BJ (cell line): Measurements from ENCODE around the gene CDCA4. TPM values are rescaled to one million over a fixed set of nuclear protein-coding genes. Genes with fewer than 3 reads are reported as not detected.

Source experiments
- CTCF ChIA-PET: fragments of 350-600 bp; formaldehyde crosslinking; extraction: SDS; loops from one replicate; lab custom pipeline; 2021; ENCODE audit warnings: antibody characterized with exemption, inconsistent platforms; lab: Yijun Ruan, JAX
- POLR2A ChIA-PET: fragments of 300-600 bp; sonication (Branson Sonifier 250); formaldehyde crosslinking; extraction: SDS; loops from one replicate; lab custom pipeline; 2021; ENCODE audit warnings: antibody characterized with exemption; lab: Charles Lee
- DNase-seq: peaks from one replicate; pipeline ENCODE4 v3.0.0-alpha.2; 2011; ENCODE audit warnings: low read depth
- H3K27me3 ChIP-seq: 2 replicates; pipeline ENCODE4 v1.6.0; 2011; ENCODE audit warnings: low read length; ENCODE audit not compliant: control insufficient read depth, insufficient read depth
- H3K36me3 ChIP-seq: 2 replicates; pipeline ENCODE4 v1.5.1; 2011; ENCODE audit warnings: low read length; ENCODE audit not compliant: control insufficient read depth, insufficient read depth
- H3K4me3 ChIP-seq: 2 replicates; pipeline ENCODE4 v1.5.1; 2011; ENCODE audit warnings: low read depth, mild to moderate bottlenecking, control low read depth, low read length
- CTCF ChIP-seq: IDR thresholded peaks from 2 replicates; pipeline ENCODE4 v1.5.1; 2011; ENCODE audit warnings: low read depth, mild to moderate bottlenecking, control low read depth, inconsistent platforms, low read length, moderate library complexity; ENCODE audit not compliant: insufficient read depth
- polyA plus RNA-seq: library from polyadenylated mRNA; depleted of rRNA; stranded (reverse); fragments of >200 nt; gene quantifications from 2 replicates; pipeline ENCODE4 v1.2.3, GENCODE V29; 2011

CDCA4 gene
- polyA plus RNA-seq, 1 experiment = 16.6 TPM

DNA sequence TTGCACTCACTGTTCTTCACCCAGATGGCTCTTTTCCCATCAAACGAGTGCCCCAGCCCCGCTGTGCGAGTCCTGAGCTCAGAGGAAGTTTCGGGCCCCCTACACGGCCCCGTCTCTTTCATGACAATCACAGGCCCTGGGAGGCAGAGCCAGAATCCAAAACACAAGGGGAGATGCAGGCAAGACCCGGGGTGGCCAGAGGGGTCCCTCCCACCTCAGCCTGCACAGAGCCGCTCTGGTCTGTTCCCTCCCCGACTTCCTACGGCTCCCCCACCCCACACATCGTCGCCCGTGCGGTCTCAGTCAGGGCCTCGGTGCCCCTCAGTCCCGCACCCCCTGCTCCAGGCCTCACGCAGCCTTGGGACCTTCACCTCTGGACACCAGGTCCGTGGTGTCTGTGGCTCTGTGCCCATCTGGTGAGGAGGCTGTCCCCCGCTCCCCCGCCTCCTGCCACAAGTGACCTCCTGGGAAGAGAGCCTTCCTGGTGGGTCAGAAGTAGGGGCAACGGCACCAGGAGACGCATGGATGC lies 35.5 kb upstream of the CDCA4 start:
- ChIA-PET POLR2A (no interaction called here), CTCF (interaction anchor here (2.3 kb wide), 1 partner anchor 10 kb away, joined by 8 read pairs; no protein-coding TSS in a partner anchor)
- Histone ChIP-seq H3K4me3 (no peak overlapping the region), H3K27me3 (peaks cover 1% of the 10 kb centered on the region), H3K36me3 (no peaks in the 10 kb centered on the region)
- DNase-seq = no peak
- TF ChIP-seq CTCF = no peak

DNA sequence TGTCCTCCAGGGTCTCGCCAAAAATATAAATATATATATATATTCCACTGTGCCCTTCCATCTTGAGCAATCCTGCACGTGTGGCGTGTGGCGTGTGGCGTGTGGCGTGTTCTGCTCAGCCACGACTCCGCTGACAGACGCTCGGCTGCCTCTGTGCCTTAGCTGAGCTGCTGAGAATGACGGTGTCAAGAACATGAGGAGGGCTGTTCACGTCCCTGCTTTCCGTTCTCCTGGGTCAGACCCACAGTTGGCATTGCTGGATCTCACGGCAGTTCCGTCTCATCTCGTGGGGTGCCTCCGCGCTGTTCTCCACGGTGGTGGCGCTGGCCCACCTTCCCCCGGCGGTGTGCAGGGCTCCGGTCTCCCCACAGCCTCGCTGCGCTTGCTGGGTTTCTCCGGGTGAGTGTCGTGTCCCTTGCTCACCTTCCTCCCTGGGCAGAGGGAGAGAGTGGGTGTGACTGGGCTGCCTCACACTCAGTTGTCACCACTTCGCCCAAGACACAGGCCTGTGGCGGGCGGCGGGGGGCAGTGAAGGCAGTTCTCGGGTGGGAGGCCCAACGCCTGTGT lies 34.9 kb upstream of the CDCA4 start:
- ChIA-PET CTCF (interaction anchor here (2.3 kb wide), 1 partner anchor 10 kb away, joined by 8 read pairs; no protein-coding TSS in a partner anchor), POLR2A (no interaction called here)
- Histone ChIP-seq H3K36me3 (no peaks in the 10 kb centered on the region), H3K27me3 (peaks cover 1% of the 10 kb centered on the region), H3K4me3 (no peak overlapping the region)
- no peak for TF ChIP-seq CTCF
- DNase-seq = no peak

- no peak for TF ChIP-seq CTCF
- Histone ChIP-seq H3K27me3 (peaks cover 1% of the 10 kb centered on the region), H3K4me3 (no peak overlapping the region), H3K36me3 (no peaks in the 10 kb centered on the region)
- no peak for DNase-seq
- ChIA-PET POLR2A (no interaction called here), CTCF (interaction anchor here (2.3 kb wide), 1 partner anchor 9 kb away, joined by 8 read pairs; no protein-coding TSS in a partner anchor)
Measured at GRCh38 chr14:105055334-105055733, 34.5 kb upstream of the CDCA4 start.

GRCh38 chr14:105053996-105054395 lies 33.1 kb upstream of the CDCA4 start:
- Histone ChIP-seq H3K27me3 (peaks cover 1% of the 10 kb centered on the region), H3K4me3 (no peak overlapping the region)
- CTCF ChIA-PET = interaction anchor here (1.4 kb wide), 1 partner anchor 79 kb away, joined by 5 read pairs; no protein-coding TSS in a partner anchor

More at GRCh38 chr14:105053996-105054395, 33.1 kb upstream of the CDCA4 start:
- DNase-seq = no peak
- POLR2A ChIA-PET = no interaction called here
- H3K36me3 ChIP-seq = no peaks in the 10 kb centered on the region
- no peak for TF ChIP-seq CTCF
